ENCODE results near the gene ZNF385C.

GRCh38 chr17:42107124-42107523 is 8.9 kb upstream of the ZNF385C start:
- no peak for TF ChIP-seq CTCF (IDR thresholded peaks at IDR 0.05; ENCODE audit: low read depth, low read length, missing input control)
- TF ChIP-seq JUND (IDR thresholded peaks at IDR 0.05) = no peak
- TF ChIP-seq EGR1 (IDR thresholded peaks at IDR 0.05; ENCODE audit: low read depth in 2 of 2) = no peak
- no peak for TF ChIP-seq GABPA (IDR thresholded peaks at IDR 0.05 in 1 of 2, conservative IDR thresholded peaks at IDR 0.05 in 1 of 2)
- no peak for TF ChIP-seq RAD21 (IDR thresholded peaks at IDR 0.05)
- no peak for TF ChIP-seq MAX (IDR thresholded peaks at IDR 0.05)
- TF ChIP-seq TAF1 (conservative IDR thresholded peaks at IDR 0.05) = no peak
